ENCODE results near the gene SNTG2.

SNTG2 gene

DNA sequence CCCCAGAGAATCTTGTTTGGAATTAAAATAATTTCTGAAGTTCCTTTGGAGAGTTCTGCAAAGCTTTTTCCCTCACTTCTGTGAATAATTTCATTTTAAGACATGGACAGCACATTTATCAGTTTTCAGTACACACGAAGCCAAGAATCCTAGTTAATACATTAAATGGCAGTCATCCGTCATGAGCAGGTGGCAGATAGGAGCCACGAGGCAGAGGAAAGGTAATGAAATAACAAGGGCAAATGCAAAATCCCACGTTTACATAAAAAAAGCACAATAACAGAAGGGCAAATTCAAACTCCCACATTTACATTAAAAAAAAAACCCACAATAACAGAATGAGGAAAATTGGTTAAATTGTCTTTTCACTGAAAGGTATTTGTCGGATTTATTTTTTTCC lies 25.9 kb upstream of the SNTG2 start:
- TF ChIP-seq, protein P1, sequence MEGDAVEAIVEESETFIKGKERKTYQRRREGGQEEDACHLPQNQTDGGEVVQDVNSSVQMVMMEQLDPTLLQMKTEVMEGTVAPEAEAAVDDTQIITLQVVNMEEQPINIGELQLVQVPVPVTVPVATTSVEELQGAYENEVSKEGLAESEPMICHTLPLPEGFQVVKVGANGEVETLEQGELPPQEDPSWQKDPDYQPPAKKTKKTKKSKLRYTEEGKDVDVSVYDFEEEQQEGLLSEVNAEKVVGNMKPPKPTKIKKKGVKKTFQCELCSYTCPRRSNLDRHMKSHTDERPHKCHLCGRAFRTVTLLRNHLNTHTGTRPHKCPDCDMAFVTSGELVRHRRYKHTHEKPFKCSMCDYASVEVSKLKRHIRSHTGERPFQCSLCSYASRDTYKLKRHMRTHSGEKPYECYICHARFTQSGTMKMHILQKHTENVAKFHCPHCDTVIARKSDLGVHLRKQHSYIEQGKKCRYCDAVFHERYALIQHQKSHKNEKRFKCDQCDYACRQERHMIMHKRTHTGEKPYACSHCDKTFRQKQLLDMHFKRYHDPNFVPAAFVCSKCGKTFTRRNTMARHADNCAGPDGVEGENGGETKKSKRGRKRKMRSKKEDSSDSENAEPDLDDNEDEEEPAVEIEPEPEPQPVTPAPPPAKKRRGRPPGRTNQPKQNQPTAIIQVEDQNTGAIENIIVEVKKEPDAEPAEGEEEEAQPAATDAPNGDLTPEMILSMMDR (IDR thresholded peaks at IDR 0.05; ENCODE audit: low read depth, low read length, poor library complexity, severe bottlenecking) = no peak
- no peak for TF ChIP-seq EZH2phosphoT487 (IDR thresholded peaks at IDR 0.05; ENCODE audit: borderline replicate concordance, low read length)
- H3K27ac ChIP-seq (ENCODE audit: low read depth, low read length) = no peak overlapping the region
- no peaks in the 10 kb centered on the region for H3K4me1 ChIP-seq (ENCODE audit: control insufficient read depth, low read length)
- H3K4me3 ChIP-seq (ENCODE audit: low read length) = no peak overlapping the region
- H3K9me3 ChIP-seq (ENCODE audit: control insufficient read depth, insufficient read depth, low read length) = no peaks in the 10 kb centered on the region
- H3F3A ChIP-seq (ENCODE audit: control insufficient read depth, insufficient read depth) = no peaks in the 10 kb centered on the region
- no peak overlapping the region for H3K4me2 ChIP-seq (ENCODE audit: low read length)
- no peaks in the 10 kb centered on the region for H3K27me3 ChIP-seq (ENCODE audit: control insufficient read depth, low read length)
- H3K79me2 ChIP-seq (ENCODE audit: control insufficient read depth, low read length) = no peaks in the 10 kb centered on the region
- no peaks in the 10 kb centered on the region for H3K9me2 ChIP-seq (replicated peaks; ENCODE audit: control insufficient read depth, low read length)
- H4K20me1 ChIP-seq (ENCODE audit: control insufficient read depth, insufficient read depth, low read depth, low read length) = no peaks in the 10 kb centered on the region
- H3K36me3 ChIP-seq (ENCODE audit: control insufficient read depth, low read length) = no peaks in the 10 kb centered on the region

GRCh38 chr2:925309-925708 lies 25.3 kb upstream of the SNTG2 start:
- H3F3A ChIP-seq (ENCODE audit: control insufficient read depth, insufficient read depth) = no peaks in the 10 kb centered on the region
- H3K27ac ChIP-seq (ENCODE audit: low read depth, low read length) = no peak overlapping the region
- TF ChIP-seq, protein P1 (IDR thresholded peaks at IDR 0.05; ENCODE audit: low read depth, low read length, poor library complexity, severe bottlenecking) = no peak
- TF ChIP-seq EZH2phosphoT487 (IDR thresholded peaks at IDR 0.05; ENCODE audit: borderline replicate concordance, low read length) = no peak
- no peaks in the 10 kb centered on the region for H3K9me2 ChIP-seq (replicated peaks; ENCODE audit: control insufficient read depth, low read length)
- no peaks in the 10 kb centered on the region for H3K27me3 ChIP-seq (ENCODE audit: control insufficient read depth, low read length)
- no peaks in the 10 kb centered on the region for H3K9me3 ChIP-seq (ENCODE audit: control insufficient read depth, insufficient read depth, low read length)
- H3K4me3 ChIP-seq (ENCODE audit: low read length) = no peak overlapping the region
- no peaks in the 10 kb centered on the region for H3K36me3 ChIP-seq (ENCODE audit: control insufficient read depth, low read length)
- H3K79me2 ChIP-seq (ENCODE audit: control insufficient read depth, low read length) = no peaks in the 10 kb centered on the region
- no peak overlapping the region for H3K4me2 ChIP-seq (ENCODE audit: low read length)
- no peaks in the 10 kb centered on the region for H3K4me1 ChIP-seq (ENCODE audit: control insufficient read depth, low read length)
- no peaks in the 10 kb centered on the region for H4K20me1 ChIP-seq (ENCODE audit: control insufficient read depth, insufficient read depth, low read depth, low read length)

DNA sequence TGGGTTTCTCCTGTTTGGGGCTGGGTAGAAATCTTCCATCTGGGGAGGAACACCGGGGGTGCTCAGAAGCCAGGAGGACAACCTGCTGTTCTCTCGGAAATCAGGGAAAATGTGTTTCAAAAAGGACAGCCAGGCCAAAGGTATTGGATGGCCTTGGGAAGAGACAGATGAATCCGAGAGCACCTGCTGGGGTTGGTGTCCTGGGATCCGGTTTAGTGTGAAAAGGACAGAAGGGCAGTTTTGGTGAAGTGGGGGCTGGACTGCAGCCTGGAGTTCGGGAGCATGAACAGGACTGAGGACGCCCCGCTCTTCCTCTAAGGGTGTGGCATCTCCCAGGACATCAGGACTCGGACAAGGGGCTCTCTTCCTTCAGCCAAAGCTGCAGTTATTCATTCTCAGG lies 24.9 kb upstream of the SNTG2 start:
- H3K27me3 ChIP-seq (ENCODE audit: control insufficient read depth, low read length) = no peaks in the 10 kb centered on the region
- TF ChIP-seq EZH2phosphoT487 (IDR thresholded peaks at IDR 0.05; ENCODE audit: borderline replicate concordance, low read length) = no peak
- no peak overlapping the region for H3K4me2 ChIP-seq (ENCODE audit: low read length)
- no peaks in the 10 kb centered on the region for H3K4me1 ChIP-seq (ENCODE audit: control insufficient read depth, low read length)
- no peak overlapping the region for H3K4me3 ChIP-seq (ENCODE audit: low read length)
- H3K9me2 ChIP-seq (replicated peaks; ENCODE audit: control insufficient read depth, low read length) = no peaks in the 10 kb centered on the region
- H4K20me1 ChIP-seq (ENCODE audit: control insufficient read depth, insufficient read depth, low read depth, low read length) = no peaks in the 10 kb centered on the region
- H3K79me2 ChIP-seq (ENCODE audit: control insufficient read depth, low read length) = no peaks in the 10 kb centered on the region
- no peaks in the 10 kb centered on the region for H3K36me3 ChIP-seq (ENCODE audit: control insufficient read depth, low read length)
- no peaks in the 10 kb centered on the region; the same call in 1 of the 2 replicates for H3K9me3 ChIP-seq (ENCODE audit: control insufficient read depth, insufficient read depth, low read length)
- no peak overlapping the region for H3K27ac ChIP-seq (ENCODE audit: low read depth, low read length)
- H3F3A ChIP-seq (ENCODE audit: control insufficient read depth, insufficient read depth) = no peaks in the 10 kb centered on the region

DNA sequence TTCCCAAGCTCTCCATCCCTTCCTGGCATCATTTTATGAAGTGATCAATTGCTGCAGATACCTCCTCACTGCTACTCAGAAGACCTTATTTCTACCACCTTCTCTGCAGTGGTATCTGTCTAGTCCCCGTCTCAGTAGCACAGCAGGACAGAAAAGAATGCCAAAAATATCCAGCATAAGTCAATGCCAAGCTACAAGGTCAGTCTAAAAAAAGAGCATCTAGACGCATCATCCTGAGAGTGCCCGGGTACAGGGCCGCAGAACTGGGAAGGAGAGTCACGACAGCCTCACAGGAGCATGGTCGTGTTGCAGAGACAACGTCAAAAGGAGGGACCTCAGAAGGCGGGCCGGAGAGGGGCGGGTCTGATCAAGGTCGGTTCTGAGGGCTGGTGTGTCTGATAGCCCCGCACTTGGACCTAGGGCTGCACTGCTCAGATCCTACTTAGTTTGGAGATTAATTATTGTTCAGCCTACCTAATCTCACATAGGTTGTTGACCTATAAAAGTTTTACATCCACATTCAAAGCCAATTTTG lies 24.3 kb upstream of the SNTG2 start:
- TF ChIP-seq EZH2phosphoT487 (IDR thresholded peaks at IDR 0.05; ENCODE audit: borderline replicate concordance, low read length) = no peak
- TF ChIP-seq, protein P1 (IDR thresholded peaks at IDR 0.05; ENCODE audit: low read depth, low read length, poor library complexity, severe bottlenecking) = no peak
- Histone ChIP-seq H3K9me3 (ENCODE audit: control insufficient read depth, insufficient read depth, low read length) (no peaks in the 10 kb centered on the region; the same call in 1 of the 2 replicates), H3K4me3 (ENCODE audit: low read length) (no peak overlapping the region), H3K79me2 (ENCODE audit: control insufficient read depth, low read length) (no peaks in the 10 kb centered on the region), H3K4me1 (ENCODE audit: control insufficient read depth, low read length) (no peaks in the 10 kb centered on the region), H4K20me1 (ENCODE audit: control insufficient read depth, insufficient read depth, low read depth, low read length) (no peaks in the 10 kb centered on the region), H3K36me3 (ENCODE audit: control insufficient read depth, low read length) (no peaks in the 10 kb centered on the region), H3K9me2 (replicated peaks; ENCODE audit: control insufficient read depth, low read length) (no peaks in the 10 kb centered on the region), H3K27ac (ENCODE audit: low read depth, low read length) (no peak overlapping the region), H3F3A (ENCODE audit: control insufficient read depth, insufficient read depth) (no peaks in the 10 kb centered on the region), H3K4me2 (ENCODE audit: low read length) (no peak overlapping the region), H3K27me3 (ENCODE audit: control insufficient read depth, low read length) (no peaks in the 10 kb centered on the region)

Data from DOHH2 (cell line).